Testis (tissue), 2 donors: ENCODE results near the gene CASP2.

Experiments
- POLR2A ChIP-seq: fragments of 450-650 bp; IDR thresholded peaks from one replicate; pipeline ENCODE4 v1.6.1; 2017; ENCODE audit warnings: antibody characterized with exemption, mild to moderate bottlenecking, moderate library complexity
- TF ChIP-seq, protein P1 (sequence below), 3 experiments: fragments of 450-650 bp in 2 of 3; fragments of 200-600 bp in 1 of 3; sonication (generic) in 1 of 3; IDR thresholded peaks; one replicate each; pipeline ENCODE4 v1.5.1; 2016 to 2019; ENCODE audit warnings: antibody characterized with exemption in 3 of 3, mild to moderate bottlenecking in 2 of 3, moderate library complexity in 1 of 3

DNA sequence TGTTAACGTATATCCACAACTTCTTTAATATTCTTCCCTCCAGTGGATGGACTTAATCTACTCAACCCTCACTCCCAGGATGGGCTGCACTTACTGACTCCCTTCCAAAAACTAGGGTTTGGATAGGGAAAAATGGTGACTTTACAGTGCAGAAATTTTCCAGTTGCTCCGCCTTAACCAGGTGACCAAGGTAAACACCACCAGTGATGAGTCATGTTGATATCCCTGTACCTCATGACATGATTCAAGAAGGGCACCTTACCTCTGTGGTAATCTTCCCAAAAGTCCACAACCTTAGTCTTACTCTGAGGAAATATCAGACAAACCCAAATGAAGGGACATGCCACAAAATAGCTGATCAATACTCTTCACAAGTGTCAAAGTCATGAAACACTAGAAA lies 28.4 kb upstream of the CASP2 start:
- TF ChIP-seq, protein P1, sequence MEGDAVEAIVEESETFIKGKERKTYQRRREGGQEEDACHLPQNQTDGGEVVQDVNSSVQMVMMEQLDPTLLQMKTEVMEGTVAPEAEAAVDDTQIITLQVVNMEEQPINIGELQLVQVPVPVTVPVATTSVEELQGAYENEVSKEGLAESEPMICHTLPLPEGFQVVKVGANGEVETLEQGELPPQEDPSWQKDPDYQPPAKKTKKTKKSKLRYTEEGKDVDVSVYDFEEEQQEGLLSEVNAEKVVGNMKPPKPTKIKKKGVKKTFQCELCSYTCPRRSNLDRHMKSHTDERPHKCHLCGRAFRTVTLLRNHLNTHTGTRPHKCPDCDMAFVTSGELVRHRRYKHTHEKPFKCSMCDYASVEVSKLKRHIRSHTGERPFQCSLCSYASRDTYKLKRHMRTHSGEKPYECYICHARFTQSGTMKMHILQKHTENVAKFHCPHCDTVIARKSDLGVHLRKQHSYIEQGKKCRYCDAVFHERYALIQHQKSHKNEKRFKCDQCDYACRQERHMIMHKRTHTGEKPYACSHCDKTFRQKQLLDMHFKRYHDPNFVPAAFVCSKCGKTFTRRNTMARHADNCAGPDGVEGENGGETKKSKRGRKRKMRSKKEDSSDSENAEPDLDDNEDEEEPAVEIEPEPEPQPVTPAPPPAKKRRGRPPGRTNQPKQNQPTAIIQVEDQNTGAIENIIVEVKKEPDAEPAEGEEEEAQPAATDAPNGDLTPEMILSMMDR (IDR thresholded peaks at IDR 0.05): no peak
- TF ChIP-seq POLR2A: no peak
